GM18870 (cell line): ENCODE measurements around the gene ANKFY1.

Source experiments
- ATAC-seq: cut with Tn5 transposase; IDR thresholded peaks from one replicate; pipeline ENCODE4 v1.9.1; 2021; ENCODE audit warnings: moderate library complexity; ENCODE audit not compliant: unreplicated experiment

Gene ANKFY1

DNA sequence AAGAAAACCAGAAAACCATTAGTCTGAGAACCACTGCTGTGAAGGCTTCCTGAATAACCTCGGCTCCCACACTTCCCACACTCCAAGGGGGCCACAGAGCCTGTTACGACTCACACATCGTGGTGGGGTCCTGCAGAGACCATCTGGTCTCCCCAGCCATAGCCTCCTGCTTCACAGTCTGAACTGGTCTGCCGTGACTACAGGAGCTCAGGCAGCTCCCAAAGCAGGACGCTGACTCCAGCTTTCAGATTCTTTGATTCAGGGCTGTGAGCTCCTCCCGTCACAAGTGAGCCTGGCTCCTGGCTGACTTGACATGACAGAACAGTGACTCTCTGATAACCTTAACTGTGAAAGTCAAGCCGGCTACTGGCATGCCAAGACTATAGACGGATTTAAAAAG is 83.0 kb downstream of the ANKFY1 start:
- no peak for ATAC-seq

DNA sequence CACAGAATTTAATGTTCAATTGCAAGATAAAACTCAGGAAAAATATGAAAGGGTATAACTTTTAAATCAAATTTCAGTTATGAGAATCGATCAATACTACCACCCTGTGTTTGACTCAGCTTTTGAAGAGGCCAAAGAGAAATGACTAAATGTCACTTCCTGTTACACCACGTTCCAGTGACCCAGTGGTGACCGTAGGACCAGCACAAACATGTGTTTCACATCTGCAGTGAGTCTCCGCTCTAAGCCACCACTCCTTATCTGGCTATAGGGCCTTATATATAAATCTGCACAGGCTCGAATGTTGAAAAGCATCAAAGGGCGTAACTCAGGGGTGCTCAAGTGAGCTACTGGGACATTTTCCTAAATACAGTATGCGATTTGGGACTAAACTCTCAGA is 84.7 kb downstream of the ANKFY1 start:
- no peak for ATAC-seq

DNA sequence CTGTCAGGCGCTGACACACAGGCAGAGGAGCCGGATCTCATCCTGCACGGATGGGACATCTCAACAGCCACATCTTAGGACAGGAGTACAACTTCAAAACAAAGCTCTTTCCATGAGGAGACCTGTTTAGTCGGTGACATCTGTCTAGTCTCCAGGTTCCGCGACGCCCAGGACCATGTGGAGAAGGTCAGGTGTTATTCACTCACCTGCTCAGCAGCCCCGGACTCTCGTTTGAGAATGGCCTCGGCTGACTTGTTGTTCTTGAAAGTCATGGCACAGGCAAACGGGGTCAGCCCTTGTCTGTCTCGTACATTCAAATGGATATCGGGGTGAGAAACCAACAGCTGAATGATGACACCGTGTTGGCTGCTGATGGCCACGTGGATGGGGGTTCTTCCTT is 85.1 kb downstream of the ANKFY1 start:
- ATAC-seq, result no peak

DNA sequence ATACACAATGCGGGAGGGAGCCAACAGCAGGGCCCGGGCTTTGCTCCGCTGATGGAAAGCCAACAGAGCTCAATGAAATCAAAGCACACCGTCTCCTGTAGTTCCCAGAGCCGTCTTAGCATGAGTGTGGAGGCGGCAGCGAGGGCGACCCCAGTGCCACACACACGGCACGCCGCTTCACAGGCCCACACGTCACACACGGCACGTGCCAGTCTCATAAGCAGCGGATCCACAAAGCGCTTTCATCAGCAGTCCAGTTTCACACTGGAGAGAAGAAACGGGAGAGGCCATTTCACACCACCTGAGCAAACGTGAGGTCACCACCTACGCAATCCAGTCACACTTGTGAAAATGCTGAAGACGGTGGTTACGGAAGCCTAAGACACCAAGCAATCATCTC is 86.0 kb downstream of the ANKFY1 start:
- ATAC-seq, result no peak

DNA sequence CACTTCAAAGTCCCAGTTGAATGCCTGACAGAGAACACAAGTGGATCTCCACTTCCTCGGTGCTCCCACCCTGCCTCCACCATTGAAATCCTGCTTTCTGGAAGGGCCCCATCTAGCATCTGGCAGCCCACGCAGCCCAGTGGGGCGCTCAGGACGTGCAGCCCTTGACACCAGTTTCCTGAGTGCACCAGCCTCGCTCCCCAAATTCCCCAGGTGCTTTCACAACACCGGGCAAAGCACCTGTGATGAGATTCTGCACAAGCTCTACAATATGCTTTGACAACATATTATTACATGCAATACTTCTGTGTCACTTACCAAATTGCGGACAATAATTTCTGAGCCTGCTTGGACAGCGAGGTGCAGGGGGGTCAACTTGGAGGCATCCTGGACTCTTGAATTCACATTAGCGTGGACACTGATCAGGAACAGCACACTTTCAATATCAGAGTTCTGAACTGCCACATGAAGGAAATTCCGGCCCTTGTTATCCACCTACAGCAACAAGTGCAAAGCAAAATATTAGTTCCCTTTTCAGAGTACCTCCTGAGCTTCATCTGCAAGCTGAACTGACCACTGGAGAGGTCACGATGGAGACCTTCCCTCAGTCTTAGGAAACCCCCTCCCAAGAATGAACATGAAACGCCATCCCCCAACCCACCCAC is 86.8 kb downstream of the ANKFY1 start:
- ATAC-seq, result no peak

DNA sequence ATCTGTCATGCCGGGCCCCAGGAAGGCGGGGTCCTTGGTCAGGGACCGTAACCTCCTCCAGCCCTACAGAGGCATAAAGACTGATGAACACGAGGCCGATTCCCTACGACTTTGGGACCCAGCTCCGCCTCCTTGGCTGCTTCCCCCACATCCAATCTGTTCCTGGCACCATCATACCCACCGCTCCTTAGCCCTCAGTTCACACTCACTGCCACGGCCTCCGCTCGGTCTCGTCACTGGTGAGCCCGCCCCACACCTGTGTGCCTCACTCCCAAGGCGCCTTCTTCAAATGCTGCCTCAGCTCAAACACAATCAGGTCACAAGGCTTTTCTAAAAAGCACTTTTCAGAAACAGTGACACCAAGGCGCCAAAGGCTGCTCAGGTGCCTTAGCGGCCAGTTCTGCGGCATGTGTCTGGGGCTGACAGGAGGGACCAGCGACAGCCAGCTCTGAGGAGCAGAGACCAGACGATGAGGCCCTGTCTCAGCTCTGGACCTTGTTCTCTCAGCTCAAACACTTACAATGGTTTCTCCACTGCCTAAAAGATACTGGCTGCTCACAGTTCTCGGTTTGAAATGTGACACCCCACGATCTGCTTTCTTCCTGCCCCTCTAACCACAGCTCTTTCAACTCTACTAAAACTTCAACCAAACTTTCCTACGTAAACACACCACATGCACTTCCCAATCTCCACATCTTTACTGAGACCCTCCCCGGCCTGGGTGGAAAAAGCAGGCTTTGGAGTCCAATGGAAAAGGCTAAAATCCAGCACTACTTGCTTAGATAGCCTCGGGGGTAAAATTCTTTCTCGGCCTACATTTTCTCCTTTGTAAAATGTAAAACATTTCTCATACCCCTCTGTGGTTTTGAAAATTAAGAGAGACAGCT is 87.6 kb downstream of the ANKFY1 start:
- no peak for ATAC-seq

DNA sequence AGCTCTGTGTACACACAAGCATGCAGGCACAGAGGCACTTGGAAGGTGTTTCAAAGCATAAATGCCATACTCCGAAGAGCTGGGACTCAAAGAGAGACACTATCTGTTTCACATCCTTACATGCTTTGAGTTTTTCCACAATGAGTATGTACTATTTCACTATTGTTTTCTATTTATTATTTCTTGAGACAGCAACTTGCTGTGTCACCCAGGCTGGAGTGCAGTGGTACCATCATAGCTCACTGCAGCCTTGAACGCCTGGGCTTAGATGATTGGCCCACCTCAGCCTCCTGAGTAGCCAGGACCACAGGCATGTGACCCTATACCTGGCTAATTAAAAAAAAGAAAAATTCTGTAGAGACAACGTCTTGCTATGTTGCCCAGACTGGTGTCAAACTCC is 89.2 kb downstream of the ANKFY1 start:
- no peak for ATAC-seq

DNA sequence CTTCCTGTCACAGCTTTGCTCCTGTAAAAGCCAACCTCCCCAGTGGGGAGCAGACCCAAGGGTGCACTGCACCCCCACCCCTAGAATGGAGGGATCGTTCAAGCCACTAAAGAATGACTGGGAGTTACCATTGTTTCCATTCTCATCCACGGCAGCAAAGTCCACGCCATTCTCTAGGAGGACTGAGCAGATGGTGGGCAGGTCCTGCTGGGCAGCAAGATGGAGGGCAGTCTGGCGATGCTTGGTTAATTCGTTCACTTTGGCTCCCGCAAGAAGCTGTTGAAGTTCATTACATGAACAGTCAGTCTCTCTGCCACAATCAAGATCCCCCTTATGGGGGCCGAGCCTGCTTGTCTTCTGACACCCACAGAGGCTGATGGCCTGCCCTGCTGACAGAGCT is 90.0 kb downstream of the ANKFY1 start:
- no peak for ATAC-seq

DNA sequence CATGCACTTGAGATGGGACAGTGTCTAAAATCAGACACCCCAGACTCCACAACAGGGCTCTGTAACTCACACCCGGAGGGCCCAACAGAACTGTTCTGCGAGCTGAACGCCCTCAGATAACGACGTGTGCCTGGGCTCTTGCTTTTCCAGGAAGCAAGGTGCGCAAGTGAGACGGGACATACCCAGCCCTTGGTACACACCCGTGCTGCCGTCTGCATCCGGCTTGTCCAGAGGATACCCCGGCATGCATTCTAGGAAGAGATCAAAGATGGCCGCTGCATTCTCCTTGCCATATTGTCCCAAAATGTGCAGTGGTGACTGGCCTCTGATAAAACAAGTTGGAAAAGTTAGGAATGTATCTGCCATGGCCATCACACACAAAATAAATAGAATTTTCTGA is 91.4 kb downstream of the ANKFY1 start:
- ATAC-seq, result no peak

DNA sequence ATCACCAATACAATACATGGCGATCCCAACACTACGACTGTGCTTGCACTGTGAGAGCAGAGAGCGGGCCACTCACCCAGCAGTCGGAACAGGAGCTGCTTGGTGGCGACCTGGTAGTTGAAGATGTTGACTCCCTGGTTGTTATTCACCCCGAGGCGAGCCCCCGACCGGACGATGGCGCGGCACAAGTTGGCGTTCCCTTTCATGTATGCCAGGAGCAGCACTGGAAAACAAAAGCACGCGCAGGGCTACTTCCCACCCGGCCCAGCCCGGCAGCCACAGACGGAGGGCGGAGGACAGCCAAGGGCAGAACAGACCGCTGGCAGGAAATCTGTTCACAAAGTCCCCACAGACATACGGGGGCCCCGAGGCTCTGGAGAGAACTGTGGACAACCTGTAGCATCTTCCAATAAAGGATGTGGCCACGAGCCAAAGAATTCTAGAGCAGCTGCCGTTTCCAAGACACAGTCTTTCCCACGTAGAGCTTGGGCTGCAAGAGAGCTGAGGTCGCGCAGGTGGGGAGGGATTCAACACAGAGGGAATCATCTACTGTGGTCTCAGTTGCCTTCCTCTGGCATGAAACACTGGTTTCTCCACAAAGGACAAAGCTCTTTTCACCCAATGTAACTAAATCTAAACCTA is 93.0 kb downstream of the ANKFY1 start:
- no peak for ATAC-seq

DNA sequence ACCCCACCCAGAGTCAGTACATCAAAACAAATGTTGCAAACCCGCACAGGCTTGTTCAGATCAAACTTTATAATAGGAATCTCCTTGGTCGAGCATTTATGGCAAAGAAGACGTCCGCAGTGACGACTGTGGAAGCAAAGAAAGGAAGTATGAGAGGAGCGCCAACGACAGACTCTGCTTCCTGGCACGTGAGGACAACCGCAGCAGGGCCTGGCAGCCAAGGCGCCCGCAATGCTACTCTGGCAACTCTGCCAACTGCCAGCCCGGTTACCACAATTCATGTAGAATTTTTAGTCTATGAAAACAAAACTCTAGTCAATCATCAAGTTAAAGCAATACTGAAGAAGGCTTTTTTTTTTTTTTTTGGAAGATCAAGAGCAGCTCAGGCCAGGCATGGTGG is 96.0 kb downstream of the ANKFY1 start:
- no peak for ATAC-seq

DNA sequence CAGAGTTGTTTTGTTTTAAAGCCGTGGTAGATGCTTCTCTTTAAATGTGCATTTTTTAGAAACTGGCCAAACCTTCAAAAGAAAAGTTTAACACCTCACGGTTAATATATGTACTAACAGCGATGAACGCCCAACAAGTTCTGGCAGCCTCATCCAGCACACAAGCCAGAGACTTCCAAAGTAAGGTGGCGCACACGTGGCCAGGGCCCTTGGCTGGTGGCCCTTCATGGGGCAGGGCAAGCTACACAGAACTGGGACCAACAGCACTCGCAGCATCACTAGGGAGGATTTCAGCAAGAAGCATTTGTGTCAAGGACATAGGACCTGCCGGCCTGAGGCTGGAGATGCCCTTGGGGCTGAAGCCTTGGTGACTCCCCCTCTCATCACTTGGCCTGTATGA is 97.4 kb downstream of the ANKFY1 start:
- ATAC-seq, result no peak

DNA sequence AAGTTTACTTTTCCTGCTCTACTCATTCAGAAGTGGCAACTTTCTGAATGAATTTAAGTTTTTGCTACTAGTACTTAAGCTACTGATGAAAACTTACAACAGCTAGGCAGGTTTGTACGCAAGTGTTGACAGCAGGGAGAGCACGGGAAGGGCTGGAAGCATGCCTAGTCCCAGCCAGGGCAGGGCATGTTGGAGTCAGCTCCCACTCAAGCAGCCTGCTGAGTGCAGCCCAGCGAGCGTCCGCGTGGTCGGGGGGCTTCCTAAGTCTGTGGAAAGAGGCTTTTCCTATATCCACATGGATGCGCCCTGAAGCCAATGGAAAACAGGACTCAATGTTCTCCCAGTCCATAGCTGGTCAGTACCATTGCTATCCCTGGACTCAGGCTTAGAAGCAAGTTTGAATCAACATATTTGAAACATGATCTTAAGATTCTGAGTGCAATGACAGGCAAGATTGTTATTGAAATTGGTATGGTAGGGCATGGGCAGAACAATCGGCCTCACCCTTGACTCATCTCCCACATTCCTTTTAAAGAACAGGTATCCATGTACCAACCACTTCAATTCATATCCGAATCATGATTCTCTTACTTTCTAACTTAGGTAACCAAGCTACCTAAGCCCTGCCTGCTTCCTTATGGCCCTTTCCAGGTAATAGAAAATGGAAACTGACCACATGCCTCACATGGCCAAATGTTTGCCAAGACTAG is 98.3 kb downstream of the ANKFY1 start:
- no peak for ATAC-seq

DNA sequence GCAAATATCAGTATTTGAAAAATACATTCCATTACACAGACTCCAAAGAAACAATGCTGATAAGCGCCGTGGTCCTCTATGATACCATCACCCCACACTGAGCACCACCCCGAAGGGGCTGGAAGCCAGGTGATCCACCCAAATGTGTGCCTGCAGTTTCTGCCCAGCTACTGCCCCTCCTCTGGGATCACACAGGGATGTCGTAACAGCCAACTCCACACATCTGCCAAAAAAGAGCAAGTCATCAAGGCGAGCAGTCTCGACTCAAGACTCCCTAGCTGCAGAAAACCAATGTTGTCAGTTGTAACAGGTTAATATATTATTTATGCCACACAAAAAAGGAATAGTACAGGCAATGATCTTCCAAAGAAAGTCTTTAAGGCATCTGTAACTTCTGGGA is 99.8 kb downstream of the ANKFY1 start:
- no peak for ATAC-seq

DNA sequence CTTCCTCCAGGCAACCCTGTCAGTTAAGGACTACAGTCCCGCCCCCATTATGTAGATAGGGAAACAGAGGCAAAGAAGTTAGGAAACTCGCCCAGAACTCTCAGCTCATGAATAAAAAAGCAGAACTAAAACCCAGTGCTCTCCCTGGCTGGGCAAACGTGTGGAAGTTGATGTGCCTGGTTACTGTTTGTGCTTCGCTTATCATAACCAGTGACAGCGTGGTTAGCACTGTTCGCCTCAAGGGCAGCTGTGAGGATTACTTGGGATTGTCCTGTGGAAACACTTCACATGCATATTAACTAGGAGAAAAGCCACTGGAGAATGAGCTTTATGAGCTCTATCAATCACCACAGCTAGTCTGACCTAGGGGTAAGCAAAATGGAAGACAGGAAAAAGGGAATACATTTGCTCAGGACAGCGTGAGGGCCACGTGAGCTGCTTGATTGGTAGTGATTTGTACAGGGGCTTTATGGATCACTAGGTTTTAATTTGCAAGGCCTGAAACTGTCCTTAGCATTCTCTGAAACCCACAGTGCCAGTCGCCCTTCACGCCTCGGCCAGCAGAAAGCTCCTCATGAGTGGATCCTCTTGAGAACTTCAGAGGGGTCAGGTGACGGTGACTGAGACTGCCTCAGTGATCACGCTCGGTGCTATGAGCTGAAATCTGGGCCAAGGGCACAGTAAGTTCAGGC is 100.9 kb downstream of the ANKFY1 start:
- no peak for ATAC-seq

DNA sequence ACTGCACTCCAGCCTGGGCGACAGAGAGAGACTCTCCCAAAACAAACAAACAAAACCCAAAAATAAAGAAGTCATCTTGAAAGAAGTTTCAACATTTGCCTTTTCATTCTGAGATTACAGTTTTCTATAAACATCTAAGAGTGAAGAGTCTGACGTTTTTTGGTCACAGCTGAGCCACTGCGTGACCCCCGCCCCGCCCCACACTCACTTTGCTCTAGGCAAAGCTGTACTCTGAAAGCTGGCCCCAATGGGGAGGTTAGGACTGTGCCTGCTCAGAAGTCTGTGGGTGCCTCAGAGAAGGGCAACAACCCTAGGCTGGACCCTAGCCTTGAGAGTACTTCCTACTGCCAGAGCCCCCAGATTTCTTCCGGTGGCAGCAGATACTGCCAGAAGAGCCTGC is 101.5 kb downstream of the ANKFY1 start:
- no peak for ATAC-seq

DNA sequence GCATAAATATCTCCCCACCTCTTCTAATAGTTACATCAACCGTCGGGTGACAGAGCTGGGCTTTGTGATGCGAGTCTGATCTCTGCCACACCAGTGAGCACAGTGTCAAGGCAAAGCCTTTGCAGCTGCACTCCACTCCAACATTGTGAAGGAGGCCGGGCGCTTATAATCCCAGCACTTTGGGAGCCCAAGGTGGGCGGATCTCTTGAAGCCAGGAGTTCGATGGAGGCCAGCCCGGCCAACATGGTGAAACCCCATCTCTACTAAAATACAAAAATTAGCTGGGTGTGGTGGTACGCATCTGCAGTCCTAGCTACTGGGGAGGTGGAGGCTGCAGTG is 101.8 kb downstream of the ANKFY1 start:
- ATAC-seq, result no peak

DNA sequence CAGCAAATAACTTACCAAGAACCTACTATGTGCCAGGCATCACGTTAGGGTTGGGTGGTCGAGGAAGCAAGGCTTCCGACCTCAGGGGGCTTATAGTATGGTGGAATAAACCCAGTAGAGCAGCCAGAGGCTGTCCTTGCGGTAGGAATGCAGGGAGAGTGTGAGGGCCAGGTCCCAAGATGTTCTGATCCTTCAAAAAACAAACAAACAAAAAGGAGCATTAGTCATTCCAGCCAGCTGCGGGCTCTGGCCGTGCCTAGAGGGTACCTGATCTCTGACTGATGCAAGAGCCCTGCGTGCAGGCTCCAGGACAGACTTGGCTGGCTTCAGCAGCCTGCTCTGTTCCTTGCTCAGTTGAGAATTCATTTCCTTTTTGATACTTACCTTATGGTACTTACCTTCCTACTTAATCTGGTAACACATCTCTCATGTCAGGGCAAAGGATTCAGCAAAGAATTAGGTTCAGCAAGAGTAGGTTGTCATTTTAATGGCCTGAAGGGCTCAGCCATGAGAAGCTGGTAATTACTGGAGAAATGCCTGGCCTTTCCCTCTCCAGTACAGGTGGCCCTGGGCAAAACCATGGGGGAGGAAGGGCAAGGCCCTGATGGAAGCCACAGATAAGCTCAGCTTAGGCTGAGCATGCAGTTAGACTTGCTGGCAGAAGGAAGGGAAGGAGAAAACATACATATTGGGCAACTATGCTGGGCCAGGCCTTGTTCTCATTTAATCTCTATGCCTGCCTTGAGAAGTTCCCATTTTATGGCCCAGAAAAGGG is 102.4 kb downstream of the ANKFY1 start:
- no peak for ATAC-seq

DNA sequence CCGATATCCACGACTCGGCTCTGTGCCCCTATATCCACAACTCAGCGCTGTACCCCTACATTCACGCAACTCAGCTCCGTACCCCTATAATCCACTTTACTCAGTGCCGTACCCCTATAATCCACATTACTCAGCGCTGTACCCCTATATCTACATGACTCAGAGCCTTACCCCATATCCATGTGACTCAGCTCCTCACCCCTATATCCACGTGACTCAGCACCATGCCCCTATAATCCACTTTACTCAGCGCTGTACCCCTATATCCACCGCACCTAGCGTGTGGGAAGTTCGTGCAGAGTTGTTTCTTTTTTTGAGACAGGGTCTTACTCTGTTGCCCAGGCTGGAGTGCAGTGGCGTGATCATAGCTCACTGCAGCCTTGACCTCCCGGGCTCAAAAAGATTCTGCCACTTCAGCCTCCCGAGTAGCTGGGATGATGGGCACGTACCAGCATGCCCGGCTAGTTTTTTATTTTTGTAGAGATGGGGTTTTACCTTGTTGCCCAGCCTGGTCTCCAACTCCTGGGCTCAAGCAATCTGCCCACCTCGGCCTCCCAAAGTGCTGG is 103.4 kb downstream of the ANKFY1 start:
- no peak for ATAC-seq

DNA sequence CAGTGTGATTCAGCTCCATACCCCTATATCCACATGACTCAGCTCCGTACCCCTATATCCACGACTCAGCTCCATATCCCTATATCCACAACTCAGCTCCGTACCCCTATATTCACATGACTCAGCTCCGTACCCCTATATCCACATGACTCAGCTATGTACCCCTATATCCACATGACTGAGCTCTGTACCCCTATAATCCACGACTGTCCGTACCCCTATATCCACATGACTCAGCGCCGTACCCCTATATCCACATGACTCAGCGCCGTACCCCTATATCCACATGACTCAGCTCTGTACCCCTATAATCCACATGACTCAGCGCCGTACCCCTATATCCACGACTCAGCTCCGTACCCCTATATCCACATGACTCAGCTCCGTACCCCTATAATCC is 104.0 kb downstream of the ANKFY1 start:
- ATAC-seq, result no peak
